NT2/D1 (cell line): Measurements from ENCODE around the gene MEN1.

ENCODE experiments used
- SUZ12 ChIP-seq: IDR thresholded peaks from 2 replicates; pipeline ENCODE4 v1.6.1; 2011; ENCODE audit not compliant: insufficient read length, insufficient read depth; ENCODE audit errors: extremely low read depth
- YY1 ChIP-seq: IDR thresholded peaks from 2 replicates; pipeline ENCODE4 v1.6.1; 2011; ENCODE audit not compliant: insufficient read length, insufficient read depth
- ZNF274 ChIP-seq: IDR thresholded peaks from 2 replicates; pipeline ENCODE4 v1.6.1; 2011; ENCODE audit warnings: mild to moderate bottlenecking, low read depth, low read length

- no peak for TF ChIP-seq YY1
- TF ChIP-seq ZNF274: no peak
- TF ChIP-seq SUZ12: no peak
These were observed 11.1 kb downstream of the MEN1 start for GRCh38 chr11:64799256-64799622.
